Panc1 (cell line): ENCODE data around the gene GLTP. TPM values are rescaled to one million over a fixed set of nuclear protein-coding genes. Genes with fewer than 3 reads are reported as not detected.

ENCODE experiments used
- ATAC-seq: fragments of 200-7000 bp; cut with Tn5 transposase; 2 replicates; pipeline ENCODE4 v1.9.1; 2020; ENCODE audit warnings: mild to moderate bottlenecking, moderate library complexity
- BruUV-seq: library from RNA; stranded (reverse); fragments of 400-500 nt; replicated peaks from 2 replicates; lab custom pipeline; 2021; lab: Mats Ljungman, UMichigan
- CTCF ChIA-PET: fragments of 300-600 bp; sonication (Branson Sonifier 250); formaldehyde crosslinking; loops from one replicate; lab custom pipeline; 2022; ENCODE audit warnings: antibody characterized with exemption; lab: Charles Lee
- POLR2A ChIA-PET: fragments of 300-600 bp; sonication (Branson Sonifier 250); formaldehyde crosslinking; loops from one replicate; lab custom pipeline; 2022; ENCODE audit warnings: antibody characterized with exemption; lab: Charles Lee
- DNase-seq: peaks from one replicate; pipeline ENCODE4 v3.0.0-alpha.2; 2010; ENCODE audit warnings: low read depth, low spot score
- H3K27ac ChIP-seq: 2 replicates; pipeline ENCODE4 v1.5.1; 2011; ENCODE audit warnings: mild to moderate bottlenecking, low read length, inconsistent platforms
- H3K27me3 ChIP-seq: fragments of 200-500 bp; sonication (Bioruptor generic); 2 replicates; pipeline ENCODE4 v1.6.0; 2014; ENCODE audit warnings: low read length, inconsistent platforms; ENCODE audit not compliant: control insufficient read depth, insufficient read depth
- H3K36me3 ChIP-seq: fragments of 200-500 bp; sonication (Bioruptor generic); 2 replicates; pipeline ENCODE4 v1.5.1; 2014; ENCODE audit warnings: inconsistent platforms, mild to moderate bottlenecking, low read length, moderate library complexity; ENCODE audit not compliant: control insufficient read depth, insufficient read depth
- H3K4me1 ChIP-seq: 2 replicates; pipeline ENCODE4 v1.5.1; 2011; ENCODE audit warnings: inconsistent platforms, mild to moderate bottlenecking, low read length, moderate library complexity; ENCODE audit not compliant: control insufficient read depth, insufficient read depth
- H3K4me3 ChIP-seq, 2 experiments: 2 replicates each; pipeline ENCODE4 v1.5.1; 2011 to 2012; ENCODE audit warnings: low read depth in 2 of 2, low read length in 2 of 2, mild to moderate bottlenecking in 2 of 2, inconsistent platforms in 1 of 2, moderate library complexity in 1 of 2
- H3K9me3 ChIP-seq: fragments of 200-500 bp; sonication (Bioruptor generic); 2 replicates; pipeline ENCODE4 v1.5.1; 2014; ENCODE audit warnings: low read depth, mild to moderate bottlenecking, inconsistent platforms, low read length, moderate library complexity; ENCODE audit not compliant: control insufficient read depth, insufficient read depth
- POLR2AphosphoS5 ChIP-seq: IDR thresholded peaks from 2 replicates; pipeline ENCODE4 v1.6.1; 2012; ENCODE audit warnings: mild to moderate bottlenecking, low read depth, low read length, moderate library complexity
- SIN3A ChIP-seq: IDR thresholded peaks from 2 replicates; pipeline ENCODE4 v1.6.1; 2012; ENCODE audit warnings: low read depth, mild to moderate bottlenecking, low read length, moderate library complexity, borderline replicate concordance; ENCODE audit not compliant: insufficient read depth
- TCF7L2 ChIP-seq: IDR thresholded peaks from 2 replicates; pipeline ENCODE4 v1.6.1; 2011; ENCODE audit warnings: mild to moderate bottlenecking, low read depth, low read length, inconsistent platforms
- in situ Hi-C: cut with HindIII; loops from 2 replicates; pipeline ENCODE4 v1.10.0; 2016; ENCODE audit warnings: low sequenced_read_pairs, low pct_unique_long_range_greater_than_20kb
- intact Hi-C: fragments of 100-400 bp; cut with micrococcal nuclease; formaldehyde crosslinking; loops from one replicate; pipeline ENCODE4 v1.10.0; 2022; ENCODE audit not compliant: unreplicated experiment
- total RNA-seq: library from RNA; stranded (reverse); gene quantifications from one replicate; pipeline ENCODE4 v1.2.1, GENCODE V29; 2021; ENCODE audit not compliant: unreplicated experiment
- TF ChIP-seq, protein P1 (sequence below), 2 experiments: IDR thresholded peaks; 2 replicates each; pipeline ENCODE4 v1.6.1; 2011 to 2012; ENCODE audit warnings: low read depth in 2 of 2, control low read depth in 1 of 2, low read length in 1 of 2, mild to moderate bottlenecking in 1 of 2, moderate library complexity in 1 of 2; ENCODE audit not compliant: insufficient read depth in 1 of 2
- TF ChIP-seq, protein P2 (sequence below): fragments of 450-650 bp; IDR thresholded peaks from 2 replicates; pipeline ENCODE4 v1.5.1; 2017; ENCODE audit warnings: mild to moderate bottlenecking

The GLTP gene
- total RNA-seq, 1 experiment from 2014 or later = 24.8 TPM

- intact Hi-C loops = no loop called here
Observed at GRCh38 chr12:109844091-109844490, 36.2 kb downstream of the GLTP start.

GRCh38 chr12:109842021-109842420 lies 38.3 kb downstream of the GLTP start:
- H3K4me1 ChIP-seq = no peaks in the 10 kb centered on the region
- in situ Hi-C loops (no loop called here), intact Hi-C loops (no loop called here)
- POLR2A ChIA-PET = no interaction called here
- H3K9me3 ChIP-seq = no peaks in the 10 kb centered on the region
- DNase-seq (no peak), ATAC-seq (no peak)
- H3K4me3 ChIP-seq = no peak overlapping the region
- TF ChIP-seq, protein P1, sequence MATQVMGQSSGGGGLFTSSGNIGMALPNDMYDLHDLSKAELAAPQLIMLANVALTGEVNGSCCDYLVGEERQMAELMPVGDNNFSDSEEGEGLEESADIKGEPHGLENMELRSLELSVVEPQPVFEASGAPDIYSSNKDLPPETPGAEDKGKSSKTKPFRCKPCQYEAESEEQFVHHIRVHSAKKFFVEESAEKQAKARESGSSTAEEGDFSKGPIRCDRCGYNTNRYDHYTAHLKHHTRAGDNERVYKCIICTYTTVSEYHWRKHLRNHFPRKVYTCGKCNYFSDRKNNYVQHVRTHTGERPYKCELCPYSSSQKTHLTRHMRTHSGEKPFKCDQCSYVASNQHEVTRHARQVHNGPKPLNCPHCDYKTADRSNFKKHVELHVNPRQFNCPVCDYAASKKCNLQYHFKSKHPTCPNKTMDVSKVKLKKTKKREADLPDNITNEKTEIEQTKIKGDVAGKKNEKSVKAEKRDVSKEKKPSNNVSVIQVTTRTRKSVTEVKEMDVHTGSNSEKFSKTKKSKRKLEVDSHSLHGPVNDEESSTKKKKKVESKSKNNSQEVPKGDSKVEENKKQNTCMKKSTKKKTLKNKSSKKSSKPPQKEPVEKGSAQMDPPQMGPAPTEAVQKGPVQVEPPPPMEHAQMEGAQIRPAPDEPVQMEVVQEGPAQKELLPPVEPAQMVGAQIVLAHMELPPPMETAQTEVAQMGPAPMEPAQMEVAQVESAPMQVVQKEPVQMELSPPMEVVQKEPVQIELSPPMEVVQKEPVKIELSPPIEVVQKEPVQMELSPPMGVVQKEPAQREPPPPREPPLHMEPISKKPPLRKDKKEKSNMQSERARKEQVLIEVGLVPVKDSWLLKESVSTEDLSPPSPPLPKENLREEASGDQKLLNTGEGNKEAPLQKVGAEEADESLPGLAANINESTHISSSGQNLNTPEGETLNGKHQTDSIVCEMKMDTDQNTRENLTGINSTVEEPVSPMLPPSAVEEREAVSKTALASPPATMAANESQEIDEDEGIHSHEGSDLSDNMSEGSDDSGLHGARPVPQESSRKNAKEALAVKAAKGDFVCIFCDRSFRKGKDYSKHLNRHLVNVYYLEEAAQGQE (IDR thresholded peaks at IDR 0.05; ENCODE audit: insufficient read depth in 1 of 2, low read depth in 2 of 2, low read length in 1 of 2) = no peak
- TF ChIP-seq, protein P2, sequence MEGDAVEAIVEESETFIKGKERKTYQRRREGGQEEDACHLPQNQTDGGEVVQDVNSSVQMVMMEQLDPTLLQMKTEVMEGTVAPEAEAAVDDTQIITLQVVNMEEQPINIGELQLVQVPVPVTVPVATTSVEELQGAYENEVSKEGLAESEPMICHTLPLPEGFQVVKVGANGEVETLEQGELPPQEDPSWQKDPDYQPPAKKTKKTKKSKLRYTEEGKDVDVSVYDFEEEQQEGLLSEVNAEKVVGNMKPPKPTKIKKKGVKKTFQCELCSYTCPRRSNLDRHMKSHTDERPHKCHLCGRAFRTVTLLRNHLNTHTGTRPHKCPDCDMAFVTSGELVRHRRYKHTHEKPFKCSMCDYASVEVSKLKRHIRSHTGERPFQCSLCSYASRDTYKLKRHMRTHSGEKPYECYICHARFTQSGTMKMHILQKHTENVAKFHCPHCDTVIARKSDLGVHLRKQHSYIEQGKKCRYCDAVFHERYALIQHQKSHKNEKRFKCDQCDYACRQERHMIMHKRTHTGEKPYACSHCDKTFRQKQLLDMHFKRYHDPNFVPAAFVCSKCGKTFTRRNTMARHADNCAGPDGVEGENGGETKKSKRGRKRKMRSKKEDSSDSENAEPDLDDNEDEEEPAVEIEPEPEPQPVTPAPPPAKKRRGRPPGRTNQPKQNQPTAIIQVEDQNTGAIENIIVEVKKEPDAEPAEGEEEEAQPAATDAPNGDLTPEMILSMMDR = no peak
- TF ChIP-seq TCF7L2 (no peak), POLR2AphosphoS5 (no peak), SIN3A (no peak)
- H3K27me3 ChIP-seq = no peaks in the 10 kb centered on the region
- CTCF ChIA-PET = no interaction called here
- no peak overlapping the region for H3K27ac ChIP-seq
- no peaks in the 10 kb centered on the region for H3K36me3 ChIP-seq
- BruUV-seq = no TSS peak

More at GRCh38 chr12:109844091-109844490, 36.2 kb downstream of the GLTP start:
- Histone ChIP-seq H3K4me3 (no peak overlapping the region), H3K9me3 (no peaks in the 10 kb centered on the region), H3K36me3 (no peaks in the 10 kb centered on the region), H3K27me3 (no peaks in the 10 kb centered on the region), H3K4me1 (no peaks in the 10 kb centered on the region), H3K27ac (no peak overlapping the region)
- DNase-seq (no peak), ATAC-seq (no peak)
- in situ Hi-C loops = no loop called here
- POLR2A ChIA-PET = no interaction called here
- CTCF ChIA-PET = interaction anchor here (0.7 to 1.2 kb wide), 2 partner anchors 36 to 41 kb away, joined by 3 to 4 read pairs; no protein-coding TSS in a partner anchor
- TF ChIP-seq, protein P2 = no peak
- BruUV-seq = no TSS peak
